ENCODE data around the gene FAM72B. TPM values are rescaled to one million over a fixed set of nuclear protein-coding genes. Genes with fewer than 3 reads are reported as not detected.
"Not testable (repeated sequence)": the region's sequence is repeated elsewhere in the genome, so short reads cannot be mapped to it uniquely, and the experiment has no call there.

FAM72B gene
- total RNA-seq, 1 experiment from 2014 or later = 11.2 TPM

GRCh38 chr1:121200232-121200631, 16.1 kb upstream of the FAM72B start:
- DNase-seq (ENCODE audit: low spot score) = not testable (repeated sequence)

- DNase-seq (ENCODE audit: low spot score) = not testable (repeated sequence)
These were observed 15.6 kb upstream of the FAM72B start for GRCh38 chr1:121199763-121200162.

GRCh38 chr1:121197095-121197882, 13.1 kb upstream of the FAM72B start:
- DNase-seq (ENCODE audit: low spot score) = not testable (repeated sequence)

GRCh38 chr1:121192512-121192911, 8.4 kb upstream of the FAM72B start:
- not testable (repeated sequence) for DNase-seq (ENCODE audit: low spot score)

GRCh38 chr1:121187914-121188313, 3.8 kb upstream of the FAM72B start:
- not testable (repeated sequence) for DNase-seq (ENCODE audit: low spot score)

GRCh38 chr1:121186191-121186590, 2.1 kb upstream of the FAM72B start:
- DNase-seq (ENCODE audit: low spot score) = not testable (repeated sequence)

- not testable (repeated sequence) for DNase-seq (ENCODE audit: low spot score)
These were observed 1.1 kb upstream of the FAM72B start for GRCh38 chr1:121185140-121185708.

GRCh38 chr1:121183867-121184266, 273 bp downstream of the FAM72B start:
- peak; percentile 2 for DNase-seq (ENCODE audit: low spot score)

- not testable (repeated sequence) for DNase-seq (ENCODE audit: low spot score)
These were observed 5.9 kb downstream of the FAM72B start for GRCh38 chr1:121178197-121178596.

GRCh38 chr1:121176649-121177048, 7.5 kb downstream of the FAM72B start:
- not testable (repeated sequence) for DNase-seq (ENCODE audit: low spot score)

GRCh38 chr1:121168152-121168668, 15.9 kb downstream of the FAM72B start:
- not testable (repeated sequence) for DNase-seq (ENCODE audit: low spot score)

- DNase-seq (ENCODE audit: low spot score) = not testable (repeated sequence)
These were observed 16.9 kb downstream of the FAM72B start for GRCh38 chr1:121167225-121167738.

- DNase-seq (ENCODE audit: low spot score) = peak; percentile 3
These were observed 18.8 kb downstream of the FAM72B start for GRCh38 chr1:121165296-121165695.

- DNase-seq (ENCODE audit: low spot score) = peak; percentile 77
These were observed 20.0 kb downstream of the FAM72B start for GRCh38 chr1:121163850-121164757.

- not testable (repeated sequence) for DNase-seq (ENCODE audit: low spot score)
These were observed 22.8 kb downstream of the FAM72B start for GRCh38 chr1:121161199-121161901.

- DNase-seq (ENCODE audit: low spot score) = not testable (repeated sequence)
These were observed 24.0 kb downstream of the FAM72B start for GRCh38 chr1:121160118-121160517.

GRCh38 chr1:121157609-121158008, 26.5 kb downstream of the FAM72B start:
- not testable (repeated sequence) for DNase-seq (ENCODE audit: low spot score)

GRCh38 chr1:121156958-121157603, 27.1 kb downstream of the FAM72B start:
- not testable (repeated sequence) for DNase-seq (ENCODE audit: low spot score)

GRCh38 chr1:121155671-121156358, 28.3 kb downstream of the FAM72B start:
- DNase-seq (ENCODE audit: low spot score) = peak; percentile 16

GRCh38 chr1:121154811-121155210, 29.3 kb downstream of the FAM72B start:
- DNase-seq (ENCODE audit: low spot score) = not testable (repeated sequence)

Data from H4 (cell line).